ENCODE measurements around the gene C1QTNF5. TPM values are rescaled to one million over a fixed set of nuclear protein-coding genes. Genes with fewer than 3 reads are reported as not detected.

C1QTNF5 gene
- total RNA-seq, 1 experiment from 2014 or later = 0.33 TPM

- no peaks in the 10 kb centered on the region for H4K20me1 ChIP-seq (ENCODE audit: control insufficient read depth, insufficient read depth, insufficient read length)
- peak; percentile 82 for DNase-seq
- WGBS (ENCODE audit: extremely low coverage, insufficient read length, low lambda C conversion rate) = no CpG with 5 or more reads among the region's 29 CpGs
- no peak overlapping the region for H2BK12ac ChIP-seq (ENCODE audit: insufficient read length, low read depth, low read length)
- H3K23ac ChIP-seq (ENCODE audit: insufficient read length, low read depth, low read length) = no peak overlapping the region
- Mint-ChIP-seq H3K4me1 (peaks cover 38 to 43% of the 10 kb centered on the region in 2 experiments), H3K27me3 (ENCODE audit: low read depth) (peaks cover 38% of the 10 kb centered on the region), H3K9me3 (no peaks in the 10 kb centered on the region), H3K36me3 (ENCODE audit: insufficient read depth in 1 of 3, low read depth in 3 of 3) (peaks cover 0 to 25% (median 12%) of the 10 kb centered on the region in 3 experiments; a peak in 5 of 7 replicates), H3K4me3 (peak overlapping the region; percentile 66 to 77), H3K27ac (no peak overlapping the region)
- H3K56ac ChIP-seq (ENCODE audit: insufficient read length, low read depth, low read length) = no peak overlapping the region
- H2BK5ac ChIP-seq (ENCODE audit: insufficient read length, low read length) = no peak overlapping the region
- H3K23me2 ChIP-seq (ENCODE audit: insufficient read length, low read depth, low read length, poor library complexity, severe bottlenecking) = peaks cover 22% of the 10 kb centered on the region
- H3K27me3 ChIP-seq (ENCODE audit: insufficient read depth, low read length) = peaks cover 9% of the 10 kb centered on the region; the same call in 1 of the 2 replicates
- peak; percentile 33; the same call in 2 of the 3 replicates for TF ChIP-seq CTCF (conservative IDR thresholded peaks at IDR 0.05)
- H3K4me1 ChIP-seq (ENCODE audit: insufficient read depth, low read length) = peaks cover 15% of the 10 kb centered on the region; the same call in 1 of the 2 replicates
- H4K91ac ChIP-seq (ENCODE audit: insufficient read length, low read depth, low read length) = no peak overlapping the region
- peak overlapping the region; percentile 77 for H3K4me2 ChIP-seq (ENCODE audit: insufficient read depth, insufficient read length, low read length)
- H3K18ac ChIP-seq (ENCODE audit: insufficient read length, low read depth, low read length) = no peak overlapping the region
- H3K9me3 ChIP-seq (ENCODE audit: control insufficient read depth, low read depth, low read length) = no peaks in the 10 kb centered on the region
- H3K79me2 ChIP-seq (ENCODE audit: insufficient read depth, low read length) = no peaks in the 10 kb centered on the region
- no peak overlapping the region for H4K8ac ChIP-seq (replicated peaks; ENCODE audit: insufficient read length, low read depth, low read length)
- H3T11ph ChIP-seq (ENCODE audit: low read length) = no peak overlapping the region
- no peak overlapping the region for H3K9ac ChIP-seq (ENCODE audit: extremely low read depth, insufficient read length, low read length)
- H3K14ac ChIP-seq (ENCODE audit: insufficient read depth, low read length) = no peak overlapping the region
- H3K27ac ChIP-seq (ENCODE audit: insufficient read length, low read depth, low read length) = no peak overlapping the region
- no peak overlapping the region for H2BK20ac ChIP-seq (ENCODE audit: low read depth, low read length, poor library complexity, severe bottlenecking)
- H4K5ac ChIP-seq (ENCODE audit: insufficient read length, low read depth, low read length) = no peak overlapping the region
- no peak overlapping the region for H2BK15ac ChIP-seq (ENCODE audit: low read depth, low read length)
- no peaks in the 10 kb centered on the region for H3K79me1 ChIP-seq (ENCODE audit: insufficient read depth, low read depth, low read length, poor library complexity, severe bottlenecking)
- no peak overlapping the region for H2AFZ ChIP-seq (ENCODE audit: low read length)
- no peak overlapping the region for H2BK120ac ChIP-seq (ENCODE audit: low read depth, low read length, poor library complexity, severe bottlenecking)
- H2AK5ac ChIP-seq (ENCODE audit: insufficient read length, low read length) = no peak overlapping the region
- H3K4ac ChIP-seq (ENCODE audit: low read depth, low read length) = no peak overlapping the region
Observed at GRCh38 chr11:119315131-119316015, 25.3 kb downstream of the C1QTNF5 start.

Measured in H9 (cell line).